ENCODE data around the gene ACOT13.

Gene ACOT13

GRCh38 chr6:24648276-24648675 is 18.6 kb upstream of the ACOT13 start:
- TF ChIP-seq POLR2AphosphoS5 (IDR thresholded peaks at IDR 0.05; ENCODE audit: low read depth, low read length) (no peak), FOXP2 (optimal IDR thresholded peaks at IDR 0.05; ENCODE audit: borderline replicate concordance, extremely low read depth, extremely low read length, insufficient read depth) (no peak), SIN3A (IDR thresholded peaks at IDR 0.05; ENCODE audit: borderline replicate concordance, insufficient read depth, low read length) (no peak), REST (IDR thresholded peaks at IDR 0.05; ENCODE audit: insufficient read depth in 1 of 2, low read depth in 2 of 2, low read length in 2 of 2) (no peak), TAF1 (IDR thresholded peaks at IDR 0.05; ENCODE audit: borderline replicate concordance, insufficient read depth, low read length) (no peak)

- no peak for TF ChIP-seq SIN3A (IDR thresholded peaks at IDR 0.05; ENCODE audit: borderline replicate concordance, insufficient read depth, low read length)
- no peak for TF ChIP-seq TAF1 (IDR thresholded peaks at IDR 0.05; ENCODE audit: borderline replicate concordance, insufficient read depth, low read length)
- TF ChIP-seq POLR2AphosphoS5 (IDR thresholded peaks at IDR 0.05; ENCODE audit: low read depth, low read length), result no peak
Measured at GRCh38 chr6:24649691-24650090, 17.2 kb upstream of the ACOT13 start.

- no peak for TF ChIP-seq POLR2AphosphoS5 (IDR thresholded peaks at IDR 0.05; ENCODE audit: low read depth, low read length)
- TF ChIP-seq REST (IDR thresholded peaks at IDR 0.05; ENCODE audit: insufficient read depth in 1 of 2, low read depth in 2 of 2, low read length in 2 of 2), result no peak
- no peak for TF ChIP-seq SIN3A (IDR thresholded peaks at IDR 0.05; ENCODE audit: borderline replicate concordance, insufficient read depth, low read length)
- no peak for TF ChIP-seq TAF1 (IDR thresholded peaks at IDR 0.05; ENCODE audit: borderline replicate concordance, insufficient read depth, low read length)
- no peak for TF ChIP-seq FOXP2 (optimal IDR thresholded peaks at IDR 0.05; ENCODE audit: borderline replicate concordance, extremely low read depth, extremely low read length, insufficient read depth)
Measured at GRCh38 chr6:24650365-24650764, 16.5 kb upstream of the ACOT13 start.

GRCh38 chr6:24655215-24655614 is 11.7 kb upstream of the ACOT13 start:
- TF ChIP-seq POLR2AphosphoS5 (IDR thresholded peaks at IDR 0.05; ENCODE audit: low read depth, low read length), result no peak
- TF ChIP-seq FOXP2 (optimal IDR thresholded peaks at IDR 0.05; ENCODE audit: borderline replicate concordance, extremely low read depth, extremely low read length, insufficient read depth), result no peak
- no peak for TF ChIP-seq REST (IDR thresholded peaks at IDR 0.05; ENCODE audit: insufficient read depth in 1 of 2, low read depth in 2 of 2, low read length in 2 of 2)
- TF ChIP-seq SIN3A (IDR thresholded peaks at IDR 0.05; ENCODE audit: borderline replicate concordance, insufficient read depth, low read length), result no peak
- TF ChIP-seq TAF1 (IDR thresholded peaks at IDR 0.05; ENCODE audit: borderline replicate concordance, insufficient read depth, low read length), result no peak

- no peak for TF ChIP-seq FOXP2 (optimal IDR thresholded peaks at IDR 0.05; ENCODE audit: borderline replicate concordance, extremely low read depth, extremely low read length, insufficient read depth)
- no peak for TF ChIP-seq POLR2AphosphoS5 (IDR thresholded peaks at IDR 0.05; ENCODE audit: low read depth, low read length)
- TF ChIP-seq REST (IDR thresholded peaks at IDR 0.05; ENCODE audit: insufficient read depth in 1 of 2, low read depth in 2 of 2, low read length in 2 of 2), result no peak
- no peak for TF ChIP-seq SIN3A (IDR thresholded peaks at IDR 0.05; ENCODE audit: borderline replicate concordance, insufficient read depth, low read length)
- no peak for TF ChIP-seq TAF1 (IDR thresholded peaks at IDR 0.05; ENCODE audit: borderline replicate concordance, insufficient read depth, low read length)
Measured at GRCh38 chr6:24658573-24659560, 8.0 kb upstream of the ACOT13 start.
